Subcutaneous adipose tissue (tissue), 4 donors: ENCODE measurements around the gene CTIF. TPM values are rescaled to one million over a fixed set of nuclear protein-coding genes. Genes with fewer than 3 reads are reported as not detected.

Experiments
- total RNA-seq, 4 donors: library from RNA; depleted of rRNA; stranded (reverse); fragments of >200 nt; gene quantifications; one replicate each; pipeline ENCODE4 v1.1.0, GENCODE V29; 2016
- TF ChIP-seq, protein P1 (sequence below): fragments of 450-650 bp; IDR thresholded peaks from one replicate; pipeline ENCODE4 v1.5.1; 2016; ENCODE audit warnings: low read depth, mild to moderate bottlenecking, control low read depth, antibody characterized with exemption, moderate library complexity

The CTIF gene
- total RNA-seq, 4 donors from 2014 or later: 41.0 to 195 (median 78.3) TPM

DNA sequence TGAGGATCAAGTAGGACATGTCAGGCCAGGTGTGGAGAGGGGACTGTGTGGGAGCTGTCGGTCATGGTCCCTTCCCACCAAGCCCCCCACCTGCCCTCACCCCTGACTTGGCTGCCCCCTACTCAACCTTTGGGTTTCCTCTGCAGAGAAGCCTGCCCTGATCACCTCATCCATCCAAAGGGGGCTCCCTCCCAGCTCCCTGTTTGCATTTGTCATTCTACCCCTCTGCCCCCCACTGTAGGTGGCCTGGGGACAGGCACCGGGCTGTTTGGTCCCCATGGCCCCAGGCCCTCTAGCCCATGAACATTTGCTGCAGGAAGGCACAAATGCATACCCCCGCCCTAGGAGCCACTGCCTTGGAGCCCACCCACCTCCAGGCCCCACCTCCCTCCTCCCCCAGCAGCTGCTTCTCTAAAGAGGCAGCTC is 296.9 kb downstream of the CTIF start:
- TF ChIP-seq, protein P1, sequence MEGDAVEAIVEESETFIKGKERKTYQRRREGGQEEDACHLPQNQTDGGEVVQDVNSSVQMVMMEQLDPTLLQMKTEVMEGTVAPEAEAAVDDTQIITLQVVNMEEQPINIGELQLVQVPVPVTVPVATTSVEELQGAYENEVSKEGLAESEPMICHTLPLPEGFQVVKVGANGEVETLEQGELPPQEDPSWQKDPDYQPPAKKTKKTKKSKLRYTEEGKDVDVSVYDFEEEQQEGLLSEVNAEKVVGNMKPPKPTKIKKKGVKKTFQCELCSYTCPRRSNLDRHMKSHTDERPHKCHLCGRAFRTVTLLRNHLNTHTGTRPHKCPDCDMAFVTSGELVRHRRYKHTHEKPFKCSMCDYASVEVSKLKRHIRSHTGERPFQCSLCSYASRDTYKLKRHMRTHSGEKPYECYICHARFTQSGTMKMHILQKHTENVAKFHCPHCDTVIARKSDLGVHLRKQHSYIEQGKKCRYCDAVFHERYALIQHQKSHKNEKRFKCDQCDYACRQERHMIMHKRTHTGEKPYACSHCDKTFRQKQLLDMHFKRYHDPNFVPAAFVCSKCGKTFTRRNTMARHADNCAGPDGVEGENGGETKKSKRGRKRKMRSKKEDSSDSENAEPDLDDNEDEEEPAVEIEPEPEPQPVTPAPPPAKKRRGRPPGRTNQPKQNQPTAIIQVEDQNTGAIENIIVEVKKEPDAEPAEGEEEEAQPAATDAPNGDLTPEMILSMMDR: no peak

DNA sequence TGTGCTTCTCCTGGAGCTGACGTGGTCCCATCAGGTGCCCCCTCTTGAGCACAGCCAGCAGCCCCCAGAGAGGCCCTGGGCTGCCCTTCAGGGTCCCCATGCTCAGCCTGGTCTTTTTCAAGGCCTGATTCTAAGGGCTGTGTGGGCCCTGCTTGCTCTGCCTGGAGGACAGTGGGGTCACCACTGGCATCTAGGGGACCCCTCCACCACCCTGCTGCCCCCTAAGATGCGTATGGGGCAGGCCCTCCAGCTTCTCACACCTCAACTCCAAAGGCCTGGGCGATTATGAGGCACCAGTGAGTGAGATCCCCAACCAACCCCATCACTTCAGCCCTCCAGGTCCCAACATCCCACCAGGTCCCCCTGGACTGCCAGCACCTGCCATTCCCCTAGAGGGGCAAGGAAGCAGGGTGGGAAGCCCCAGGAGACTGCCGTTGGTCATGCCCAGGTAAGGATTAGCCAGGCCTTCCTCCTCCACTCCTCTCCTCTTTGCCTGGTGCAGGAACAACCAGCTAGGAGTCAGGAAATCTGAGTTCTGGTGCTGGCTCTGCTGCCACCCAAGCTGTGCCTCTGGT is 297.5 kb downstream of the CTIF start:
- TF ChIP-seq, protein P1: no peak

DNA sequence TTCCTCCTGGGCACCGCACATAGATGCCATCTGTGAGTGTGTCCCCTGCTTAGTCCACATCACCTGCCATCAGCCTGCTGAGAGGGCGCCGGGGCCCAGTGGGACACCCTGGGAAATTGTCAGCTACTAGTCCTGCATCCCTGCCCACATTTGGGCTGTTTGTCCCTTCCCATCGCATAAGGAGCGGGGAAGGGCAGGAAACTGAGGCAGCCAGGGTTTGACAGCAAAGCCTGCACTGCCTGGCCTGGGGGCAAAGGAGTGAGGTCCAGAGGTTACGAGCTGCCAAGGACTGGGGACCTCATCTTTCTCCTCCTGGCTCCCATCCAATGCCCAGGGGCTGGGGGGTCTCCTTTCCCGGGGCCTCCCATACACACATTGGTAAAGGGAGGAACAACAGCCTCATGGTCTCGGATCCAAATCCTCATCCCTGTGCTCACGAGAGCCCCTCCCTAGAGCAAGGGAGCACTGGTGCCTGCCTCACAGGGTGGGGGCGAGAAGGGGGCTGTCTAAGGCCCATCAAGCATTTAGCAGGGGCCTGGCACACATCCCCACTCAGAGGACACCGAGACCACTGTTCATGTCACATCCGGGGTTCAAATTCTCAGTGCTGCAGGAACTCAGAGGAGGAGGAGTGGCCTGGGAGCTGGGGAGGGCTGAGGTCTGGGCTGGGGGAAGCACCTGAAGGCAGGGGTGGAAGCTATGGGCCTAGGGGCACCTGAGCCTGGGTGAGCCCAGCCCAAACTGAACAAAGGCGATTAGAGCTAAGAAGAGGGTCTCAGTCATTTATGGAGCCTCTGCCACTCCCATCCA is 298.2 kb downstream of the CTIF start:
- TF ChIP-seq, protein P1: no peak

DNA sequence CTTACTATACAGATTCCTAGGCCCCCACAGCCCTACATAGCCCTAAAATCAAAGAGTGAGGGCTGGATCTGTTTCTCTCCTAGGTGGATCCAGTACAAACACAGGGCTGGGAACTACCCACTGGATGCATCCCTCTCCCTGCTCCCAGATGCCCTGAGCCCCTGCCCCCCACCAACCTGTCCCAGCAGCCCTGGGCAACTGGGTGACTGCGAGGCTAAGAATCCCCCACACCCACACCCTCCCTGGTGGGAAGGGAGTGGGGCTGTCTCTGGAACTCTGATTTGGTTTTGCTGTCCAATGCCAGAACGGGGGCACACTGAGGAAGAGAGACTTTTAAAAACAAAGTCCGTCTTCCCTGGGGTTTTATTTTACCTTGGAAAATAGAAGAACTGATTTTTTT is 298.8 kb downstream of the CTIF start:
- TF ChIP-seq, protein P1: no peak

DNA sequence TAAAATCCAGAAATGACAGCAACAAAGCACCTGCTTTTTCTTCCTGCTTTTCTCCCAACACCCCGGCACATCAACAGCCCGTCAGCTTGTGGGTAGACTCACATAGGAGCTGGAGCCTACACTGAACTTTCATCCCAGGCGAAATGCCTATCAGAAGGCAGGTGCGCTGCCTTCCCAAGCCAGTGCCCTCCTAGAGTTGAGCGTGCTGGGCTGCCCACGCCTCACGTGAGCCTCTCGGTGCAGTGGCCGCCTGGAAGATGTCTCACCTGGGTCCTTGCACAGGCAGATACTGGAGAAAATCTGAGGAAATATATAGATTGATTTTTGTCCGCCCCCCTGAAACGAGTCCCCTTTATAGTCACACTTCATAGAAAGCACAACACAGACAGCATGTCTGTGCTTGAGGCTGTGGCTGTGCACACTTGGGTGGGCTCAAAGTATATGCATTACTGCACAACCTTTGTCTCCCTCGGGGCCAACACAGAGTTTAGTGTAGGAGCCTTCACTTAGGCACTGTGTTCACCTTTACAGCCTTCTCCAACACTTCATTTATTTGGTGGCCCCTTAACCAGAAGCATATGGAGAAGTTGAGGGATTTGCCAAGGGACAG is 299.4 kb downstream of the CTIF start:
- TF ChIP-seq, protein P1: no peak

DNA sequence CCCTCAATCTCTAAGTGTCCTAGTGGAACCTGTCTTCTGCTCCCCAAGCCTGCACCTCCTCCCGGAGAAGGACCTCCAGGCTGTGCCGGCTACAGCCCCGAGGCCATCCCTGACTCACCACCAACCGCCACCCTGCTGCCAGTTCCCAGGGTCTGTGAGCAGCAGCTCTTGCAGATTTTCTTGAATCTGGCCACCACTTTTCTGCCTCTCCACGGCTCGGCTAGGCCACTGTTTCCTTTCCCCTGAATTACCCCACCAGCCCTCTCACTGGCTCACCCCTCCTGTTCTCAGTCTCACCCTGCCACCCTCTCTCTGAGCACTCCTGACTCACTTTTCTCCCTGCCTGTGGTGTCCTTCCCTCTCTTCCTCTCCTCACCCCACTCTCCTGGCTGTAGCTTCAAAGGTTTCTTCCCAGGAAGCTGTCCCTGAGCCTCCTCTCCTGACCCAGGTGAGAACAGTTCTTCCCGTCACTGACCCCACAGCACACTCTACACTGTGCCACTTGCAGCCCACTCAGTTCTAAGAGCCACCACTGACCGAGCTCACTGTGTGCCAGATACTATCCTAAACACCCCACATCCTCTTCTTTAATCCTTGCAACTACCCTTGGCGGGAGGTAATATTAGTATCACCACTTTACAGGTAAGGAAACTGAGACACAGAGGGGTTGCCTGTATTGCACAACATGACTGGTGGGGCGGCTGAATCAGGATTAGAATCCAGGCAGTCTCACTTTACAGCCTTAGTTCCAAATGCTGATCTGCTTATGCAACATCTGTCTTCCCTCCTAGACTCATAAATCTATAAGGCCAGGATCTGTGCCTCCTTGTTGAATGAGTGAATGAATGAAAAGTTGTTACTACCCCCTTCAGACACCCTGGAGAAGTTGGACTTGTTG is 300.3 kb downstream of the CTIF start:
- TF ChIP-seq, protein P1: no peak
